ENCODE data around the gene TRIP6. TPM values are rescaled to one million over a fixed set of nuclear protein-coding genes. Genes with fewer than 3 reads are reported as not detected.

Gene TRIP6
- total RNA-seq, 2 experiments from 2014 or later: 22.2 to 31.1 TPM

GRCh38 chr7:100875356-100875751 lies 8.2 kb downstream of the TRIP6 start:
- no peaks in the 10 kb centered on the region for H3K9me3 Mint-ChIP-seq (ENCODE audit: low read depth)
- CTCF ChIA-PET: interaction anchor here (0.6 to 2.8 kb wide), 7 partner anchors 12 to 183 kb away, joined by 3 to 24 read pairs (median 5); partner anchors contain the start of genes POP7, SLC12A9 and UFSP1
- H3K36me3 Mint-ChIP-seq (ENCODE audit: low read depth): peaks cover 72% of the 10 kb centered on the region
- POLR2A ChIA-PET: interaction anchor here (0.6 to 2.8 kb wide), 13 partner anchors 8 to 439 kb away, joined by 3 to 73 read pairs (median 4); partner anchors contain the start of genes FBXO24, MOSPD3, POP7 and PPP1R35
- H3K27me3 Mint-ChIP-seq: no peaks in the 10 kb centered on the region
- peak overlapping the region; percentile 99 for H3K27ac Mint-ChIP-seq
- peaks cover 49% of the 10 kb centered on the region for H3K4me1 Mint-ChIP-seq
- intact Hi-C loops (cut with DNase I, micrococcal nuclease): loop anchor here (1.0 to 10.0 kb wide), 15 partner anchors 12 to 791 kb away; partner anchors contain the start of genes MOSPD3 (in 2 of the 2), COPS6 (in 1 of the 2), GIGYF1 (in 1 of the 2) and GNB2 (in 1 of the 2)
- DNase-seq (peak; percentile 73), ATAC-seq (peak; percentile 52)
- peak overlapping the region; percentile 99 for H3K4me3 Mint-ChIP-seq

GRCh38 chr7:100878013-100878412 lies 10.8 kb downstream of the TRIP6 start:
- intact Hi-C loops (cut with DNase I, micrococcal nuclease): loop anchor here (5.0 to 10.0 kb wide), 2 partner anchors 266 to 793 kb away; partner anchors contain the start of genes COPS6 (in 1 of the 2), MOSPD3 (in 1 of the 2) and ZNF3 (in 1 of the 2)
- DNase-seq (no peak), ATAC-seq (no peak)
- peaks cover 76% of the 10 kb centered on the region for H3K36me3 Mint-ChIP-seq (ENCODE audit: low read depth)
- peaks cover 50% of the 10 kb centered on the region for H3K4me1 Mint-ChIP-seq
- H3K4me3 Mint-ChIP-seq: peak overlapping the region; percentile 21
- CTCF ChIA-PET: interaction anchor here (0.6 to 1.4 kb wide), 4 partner anchors 9 to 173 kb away, joined by 3 to 5 read pairs (median 4); no protein-coding TSS in a partner anchor
- peak overlapping the region; percentile 60 for H3K27ac Mint-ChIP-seq
- no peaks in the 10 kb centered on the region for H3K27me3 Mint-ChIP-seq
- POLR2A ChIA-PET: interaction anchor here (0.7 to 2.1 kb wide), 2 partner anchors 10 to 46 kb away, joined by 3 to 9 read pairs; no protein-coding TSS in a partner anchor
- no peaks in the 10 kb centered on the region for H3K9me3 Mint-ChIP-seq (ENCODE audit: low read depth)

GRCh38 chr7:100878685-100879084 lies 11.5 kb downstream of the TRIP6 start:
- POLR2A ChIA-PET: interaction anchor here (2.1 kb wide), 1 partner anchor 9 kb away, joined by 9 read pairs; no protein-coding TSS in a partner anchor
- ATAC-seq: no peak
- intact Hi-C loops (cut with DNase I, micrococcal nuclease): loop anchor here (5.0 to 10.0 kb wide), 2 partner anchors 266 to 794 kb away; partner anchors contain the start of genes COPS6 (in 1 of the 2), MOSPD3 (in 1 of the 2) and ZNF3 (in 1 of the 2)
- CTCF ChIA-PET: interaction anchor here (1.0 to 1.4 kb wide), 2 partner anchors 9 to 173 kb away, joined by 3 to 4 read pairs; no protein-coding TSS in a partner anchor
- peaks cover 77% of the 10 kb centered on the region for H3K36me3 Mint-ChIP-seq (ENCODE audit: low read depth)
- DNase-seq: no peak
- H3K27me3 Mint-ChIP-seq: no peaks in the 10 kb centered on the region
- no peaks in the 10 kb centered on the region for H3K9me3 Mint-ChIP-seq (ENCODE audit: low read depth)
- H3K27ac Mint-ChIP-seq: peak overlapping the region; percentile 34
- peaks cover 52% of the 10 kb centered on the region for H3K4me1 Mint-ChIP-seq
- no peak overlapping the region for H3K4me3 Mint-ChIP-seq

GRCh38 chr7:100879685-100880261 lies 12.6 kb downstream of the TRIP6 start:
- CTCF ChIA-PET: interaction anchor here (0.5 kb wide), 1 partner anchor 9 kb away, joined by 4 read pairs; no protein-coding TSS in a partner anchor
- intact Hi-C loops (cut with DNase I, micrococcal nuclease): loop anchor here (5.0 to 10.0 kb wide), 2 partner anchors 267 to 795 kb away; partner anchors contain the start of genes COPS6 (in 1 of the 2), MOSPD3 (in 1 of the 2) and ZNF3 (in 1 of the 2)
- Mint-ChIP-seq H3K27ac (peak overlapping the region; percentile 35), H3K4me1 (peaks cover 47% of the 10 kb centered on the region), H3K36me3 (ENCODE audit: low read depth) (peaks cover 77% of the 10 kb centered on the region), H3K4me3 (no peak overlapping the region), H3K9me3 (ENCODE audit: low read depth) (no peaks in the 10 kb centered on the region), H3K27me3 (no peaks in the 10 kb centered on the region)
- no peak for ATAC-seq
- DNase-seq: no peak
- POLR2A ChIA-PET: interaction anchor here (2.1 kb wide), 1 partner anchor 8 kb away, joined by 9 read pairs; no protein-coding TSS in a partner anchor

GRCh38 chr7:100880645-100881044 lies 13.5 kb downstream of the TRIP6 start:
- peaks cover 77% of the 10 kb centered on the region for H3K36me3 Mint-ChIP-seq (ENCODE audit: low read depth)
- no peak overlapping the region for H3K27ac Mint-ChIP-seq
- H3K9me3 Mint-ChIP-seq (ENCODE audit: low read depth): no peaks in the 10 kb centered on the region
- no peaks in the 10 kb centered on the region for H3K27me3 Mint-ChIP-seq
- ChIA-PET POLR2A (no interaction called here), CTCF (no interaction called here)
- DNase-seq (no peak), ATAC-seq (no peak)
- H3K4me1 Mint-ChIP-seq: peaks cover 46% of the 10 kb centered on the region
- H3K4me3 Mint-ChIP-seq: no peak overlapping the region
- intact Hi-C loops (cut with DNase I, micrococcal nuclease): no loop called here

GRCh38 chr7:100881136-100881535 lies 13.9 kb downstream of the TRIP6 start:
- Mint-ChIP-seq H3K9me3 (ENCODE audit: low read depth) (no peaks in the 10 kb centered on the region), H3K27me3 (no peaks in the 10 kb centered on the region), H3K4me1 (peaks cover 44% of the 10 kb centered on the region), H3K27ac (peak overlapping the region; percentile 27), H3K36me3 (ENCODE audit: low read depth) (peaks cover 79% of the 10 kb centered on the region), H3K4me3 (no peak overlapping the region)
- ChIA-PET CTCF (no interaction called here), POLR2A (no interaction called here)
- ATAC-seq (no peak), DNase-seq (no peak)
- intact Hi-C loops (cut with DNase I, micrococcal nuclease): no loop called here

- ChIA-PET CTCF (no interaction called here), POLR2A (no interaction called here)
- H3K27me3 Mint-ChIP-seq: no peaks in the 10 kb centered on the region
- no peak for DNase-seq
- no peak overlapping the region for H3K4me3 Mint-ChIP-seq
- H3K36me3 Mint-ChIP-seq (ENCODE audit: low read depth): peaks cover 81% of the 10 kb centered on the region
- intact Hi-C loops (cut with DNase I, micrococcal nuclease): no loop called here
- peaks cover 45% of the 10 kb centered on the region for H3K4me1 Mint-ChIP-seq
- H3K27ac Mint-ChIP-seq: no peak overlapping the region
- H3K9me3 Mint-ChIP-seq (ENCODE audit: low read depth): no peaks in the 10 kb centered on the region
- ATAC-seq: no peak
These were observed 15.0 kb downstream of the TRIP6 start for GRCh38 chr7:100882201-100882600.

GRCh38 chr7:100882785-100883526 lies 15.8 kb downstream of the TRIP6 start:
- ATAC-seq (no peak), DNase-seq (no peak)
- ChIA-PET CTCF (no interaction called here), POLR2A (no interaction called here)
- no peak overlapping the region for H3K4me3 Mint-ChIP-seq
- H3K9me3 Mint-ChIP-seq (ENCODE audit: low read depth): no peaks in the 10 kb centered on the region
- intact Hi-C loops (cut with DNase I, micrococcal nuclease): no loop called here
- no peaks in the 10 kb centered on the region for H3K27me3 Mint-ChIP-seq
- H3K27ac Mint-ChIP-seq: peak overlapping the region; percentile 26
- H3K4me1 Mint-ChIP-seq: peaks cover 47% of the 10 kb centered on the region
- H3K36me3 Mint-ChIP-seq (ENCODE audit: low read depth): peaks cover 83% of the 10 kb centered on the region

GRCh38 chr7:100884736-100885439 lies 17.7 kb downstream of the TRIP6 start:
- Mint-ChIP-seq H3K27ac (peak overlapping the region; percentile 15), H3K4me1 (peaks cover 37% of the 10 kb centered on the region), H3K27me3 (no peaks in the 10 kb centered on the region), H3K9me3 (ENCODE audit: low read depth) (no peaks in the 10 kb centered on the region), H3K36me3 (ENCODE audit: low read depth) (peaks cover 75% of the 10 kb centered on the region), H3K4me3 (peak overlapping the region; percentile 8)
- intact Hi-C loops (cut with DNase I, micrococcal nuclease): loop anchor here in 1 of 2 experiments (5.0 kb wide), 2 partner anchors 267 to 282 kb away; partner anchors contain the start of genes AP1S1 and VGF
- CTCF ChIA-PET: interaction anchor here (0.7 kb wide), 1 partner anchor 855 kb away, joined by 3 read pairs; no protein-coding TSS in a partner anchor
- POLR2A ChIA-PET: interaction anchor here (5.6 kb wide), 1 partner anchor 9 kb away, joined by 73 read pairs; the partner anchor contains the start of gene SRRT
- DNase-seq: peak; percentile 40
- ATAC-seq: no peak

GRCh38 chr7:100885440-100886141 lies 18.4 kb downstream of the TRIP6 start:
- H3K4me1 Mint-ChIP-seq: peaks cover 39% of the 10 kb centered on the region
- H3K27ac Mint-ChIP-seq: no peak overlapping the region
- peaks cover 71% of the 10 kb centered on the region for H3K36me3 Mint-ChIP-seq (ENCODE audit: low read depth)
- H3K27me3 Mint-ChIP-seq: no peaks in the 10 kb centered on the region
- intact Hi-C loops (cut with DNase I, micrococcal nuclease): loop anchor here in 1 of 2 experiments (5.0 kb wide), 2 partner anchors 267 to 282 kb away; partner anchors contain the start of genes AP1S1 and VGF
- H3K9me3 Mint-ChIP-seq (ENCODE audit: low read depth): no peaks in the 10 kb centered on the region
- H3K4me3 Mint-ChIP-seq: no peak overlapping the region
- POLR2A ChIA-PET: interaction anchor here (5.6 kb wide), 1 partner anchor 10 kb away, joined by 73 read pairs; the partner anchor contains the start of gene SRRT
- no peak for ATAC-seq
- CTCF ChIA-PET: interaction anchor here (0.6 to 3.5 kb wide), 2 partner anchors 10 to 1412 kb away, joined by 3 to 24 read pairs; partner anchors contain the start of gene SRRT
- peak; percentile 13 for DNase-seq
